OCI-LY3 (cell line): ENCODE results near the gene ABCB6.

Experiments
- CTCF ChIP-seq: fragments of 200-600, 300-600 bp; sonication (generic); IDR thresholded peaks from 2 replicates; pipeline ENCODE4 v1.5.1; 2014; ENCODE audit warnings: antibody characterized with exemption, low read length, low read depth
- EZH2phosphoT487 ChIP-seq: fragments of 200-600 bp; shearing (Covaris generic); IDR thresholded peaks from 2 replicates; pipeline ENCODE4 v1.6.1; 2018; ENCODE audit warnings: antibody characterized with exemption, mixed run types, low read depth

DNA sequence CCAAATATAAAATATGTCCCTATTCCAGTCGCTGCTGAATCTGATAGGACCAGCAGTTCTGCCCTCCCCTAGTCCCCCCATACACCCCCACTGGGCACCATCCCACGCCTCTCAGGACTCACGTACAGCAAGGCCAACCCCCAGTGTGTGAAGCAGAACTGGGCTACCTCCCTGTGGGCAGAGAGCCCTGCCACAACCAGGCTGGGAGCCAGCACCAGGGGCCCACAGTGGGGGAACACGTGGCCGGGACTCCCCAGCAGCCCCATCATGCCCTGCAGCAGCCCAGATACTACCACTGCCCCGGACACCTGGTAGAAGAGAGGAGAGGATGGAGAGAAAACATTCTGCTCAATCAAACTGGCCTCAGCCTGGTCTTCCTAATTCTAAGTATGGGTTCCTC is 50.2 kb downstream of the ABCB6 start:
- TF ChIP-seq CTCF = no peak
- no peak for TF ChIP-seq EZH2phosphoT487
